GM21723 (cell line): ENCODE measurements around the gene DGKE.
A peak's percentile ranks its signal among the peaks of the same experiment; 100 is the strongest.

ENCODE experiments used
- ATAC-seq: cut with Tn5 transposase; IDR thresholded peaks from one replicate; pipeline ENCODE4 v1.9.1; 2021; ENCODE audit warnings: mild to moderate bottlenecking, moderate library complexity; ENCODE audit not compliant: unreplicated experiment

DGKE gene

GRCh38 chr17:56845934-56846333 lies 12.0 kb downstream of the DGKE start:
- peak; percentile 51 for ATAC-seq

GRCh38 chr17:56847106-56847505 lies 13.2 kb downstream of the DGKE start:
- no peak for ATAC-seq

GRCh38 chr17:56849131-56849530 lies 15.2 kb downstream of the DGKE start:
- no peak for ATAC-seq

GRCh38 chr17:56850591-56850990 lies 16.6 kb downstream of the DGKE start:
- no peak for ATAC-seq

GRCh38 chr17:56851008-56851407 lies 17.1 kb downstream of the DGKE start:
- no peak for ATAC-seq

GRCh38 chr17:56861899-56862298 lies 27.9 kb downstream of the DGKE start:
- ATAC-seq = no peak

GRCh38 chr17:56863974-56864373 lies 30.0 kb downstream of the DGKE start:
- no peak for ATAC-seq

GRCh38 chr17:56866076-56866475 lies 32.1 kb downstream of the DGKE start:
- ATAC-seq = no peak

- ATAC-seq = no peak
Measured at GRCh38 chr17:56866496-56866895, 32.5 kb downstream of the DGKE start.

GRCh38 chr17:56867948-56868376 lies 34.0 kb downstream of the DGKE start:
- ATAC-seq = no peak

- no peak for ATAC-seq
Measured at GRCh38 chr17:56868716-56869115, 34.8 kb downstream of the DGKE start.

GRCh38 chr17:56870081-56870651 lies 36.2 kb downstream of the DGKE start:
- no peak for ATAC-seq

- ATAC-seq = no peak
Measured at GRCh38 chr17:56876766-56877179, 42.8 kb downstream of the DGKE start.

- ATAC-seq = no peak
Measured at GRCh38 chr17:56879280-56879679, 45.3 kb downstream of the DGKE start.

- ATAC-seq = no peak
Measured at GRCh38 chr17:56880133-56880532, 46.2 kb downstream of the DGKE start.

GRCh38 chr17:56880571-56880970 lies 46.6 kb downstream of the DGKE start:
- no peak for ATAC-seq

GRCh38 chr17:56881685-56882295 lies 47.8 kb downstream of the DGKE start:
- ATAC-seq = no peak

GRCh38 chr17:56883616-56884015 lies 49.7 kb downstream of the DGKE start:
- ATAC-seq = no peak

- no peak for ATAC-seq
Measured at GRCh38 chr17:56884483-56885311, 50.7 kb downstream of the DGKE start.

GRCh38 chr17:56885312-56885657 lies 51.3 kb downstream of the DGKE start:
- no peak for ATAC-seq

- ATAC-seq = no peak
Measured at GRCh38 chr17:56886288-56886731, 52.4 kb downstream of the DGKE start.

- no peak for ATAC-seq
Measured at GRCh38 chr17:56887105-56887504, 53.2 kb downstream of the DGKE start.
